ENCODE measurements around the gene LDLRAD4. TPM values are rescaled to one million over a fixed set of nuclear protein-coding genes. Genes with fewer than 3 reads are reported as not detected.
A peak's percentile ranks its signal among the peaks of the same experiment; 100 is the strongest.

LDLRAD4 gene
- total RNA-seq, 1 donor from 2014 or later = 20.4 TPM

DNA sequence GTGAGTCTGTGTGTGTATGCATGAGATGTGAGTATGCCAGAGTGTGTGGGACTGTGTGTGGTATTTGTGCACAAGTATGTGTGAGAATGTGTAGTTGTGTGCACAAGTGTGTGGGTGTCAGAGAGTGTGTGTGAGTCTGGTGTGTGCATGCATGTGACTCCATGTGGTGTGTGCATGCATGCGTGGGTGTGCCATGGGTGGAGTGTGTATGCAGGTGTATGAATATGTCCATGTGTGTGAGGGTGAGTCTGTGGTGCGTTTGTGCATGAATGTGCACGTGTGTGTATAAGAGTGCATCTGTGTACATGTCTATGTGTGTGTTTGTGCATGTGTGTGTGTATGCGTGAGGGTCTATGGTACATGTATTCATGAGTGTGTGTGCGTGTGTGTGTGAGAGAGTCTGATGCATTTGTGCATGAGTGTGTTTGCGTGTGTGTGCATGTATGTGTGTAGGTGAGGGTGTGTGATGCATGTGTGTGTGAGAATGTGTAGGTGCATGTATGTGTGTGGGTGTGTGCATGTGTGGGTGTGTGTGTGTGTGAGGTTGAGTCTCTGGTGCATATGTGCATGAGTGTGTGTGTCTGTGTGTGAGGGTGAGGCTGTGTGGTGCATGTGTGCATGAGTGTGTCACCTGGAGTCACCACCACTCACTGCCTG lies 226.8 kb downstream of the LDLRAD4 start:
- Mint-ChIP-seq H3K27ac (ENCODE audit: unreplicated experiment) (no peak overlapping the region), H3K36me3 (ENCODE audit: unreplicated experiment) (no peaks in the 10 kb centered on the region), H3K4me1 (ENCODE audit: unreplicated experiment) (peaks cover 36% of the 10 kb centered on the region), H3K9me3 (ENCODE audit: unreplicated experiment) (no peaks in the 10 kb centered on the region), H3K4me3 (ENCODE audit: unreplicated experiment) (no peak overlapping the region), H3K27me3 (ENCODE audit: unreplicated experiment) (peaks cover 5% of the 10 kb centered on the region)
- TF ChIP-seq, protein P1, sequence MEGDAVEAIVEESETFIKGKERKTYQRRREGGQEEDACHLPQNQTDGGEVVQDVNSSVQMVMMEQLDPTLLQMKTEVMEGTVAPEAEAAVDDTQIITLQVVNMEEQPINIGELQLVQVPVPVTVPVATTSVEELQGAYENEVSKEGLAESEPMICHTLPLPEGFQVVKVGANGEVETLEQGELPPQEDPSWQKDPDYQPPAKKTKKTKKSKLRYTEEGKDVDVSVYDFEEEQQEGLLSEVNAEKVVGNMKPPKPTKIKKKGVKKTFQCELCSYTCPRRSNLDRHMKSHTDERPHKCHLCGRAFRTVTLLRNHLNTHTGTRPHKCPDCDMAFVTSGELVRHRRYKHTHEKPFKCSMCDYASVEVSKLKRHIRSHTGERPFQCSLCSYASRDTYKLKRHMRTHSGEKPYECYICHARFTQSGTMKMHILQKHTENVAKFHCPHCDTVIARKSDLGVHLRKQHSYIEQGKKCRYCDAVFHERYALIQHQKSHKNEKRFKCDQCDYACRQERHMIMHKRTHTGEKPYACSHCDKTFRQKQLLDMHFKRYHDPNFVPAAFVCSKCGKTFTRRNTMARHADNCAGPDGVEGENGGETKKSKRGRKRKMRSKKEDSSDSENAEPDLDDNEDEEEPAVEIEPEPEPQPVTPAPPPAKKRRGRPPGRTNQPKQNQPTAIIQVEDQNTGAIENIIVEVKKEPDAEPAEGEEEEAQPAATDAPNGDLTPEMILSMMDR (IDR thresholded peaks at IDR 0.05) = no peak
- no peak for DNase-seq (ENCODE audit: extremely low spot score, unreplicated experiment)

DNA sequence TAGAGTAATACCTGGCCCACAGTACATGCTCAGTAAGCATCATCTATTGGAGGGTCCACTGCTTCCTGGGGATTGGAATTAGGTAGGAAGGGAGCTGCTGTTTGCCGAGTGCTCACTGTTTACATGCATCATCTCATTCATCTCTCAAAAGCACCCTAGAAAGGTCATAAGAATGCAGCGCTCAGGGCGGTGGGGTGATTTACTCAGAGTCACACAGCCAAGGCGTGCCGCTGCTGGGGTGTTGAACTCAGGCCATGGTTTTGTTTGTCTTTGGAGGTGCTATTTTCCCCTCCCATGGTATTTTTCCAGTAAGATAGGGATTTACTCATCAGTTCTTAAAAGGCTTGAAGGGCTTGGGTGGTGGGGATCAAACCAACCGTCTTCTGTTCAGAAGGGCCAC lies 227.5 kb downstream of the LDLRAD4 start:
- Mint-ChIP-seq H3K27me3 (ENCODE audit: unreplicated experiment) (peaks cover 5% of the 10 kb centered on the region), H3K9me3 (ENCODE audit: unreplicated experiment) (no peaks in the 10 kb centered on the region), H3K36me3 (ENCODE audit: unreplicated experiment) (no peaks in the 10 kb centered on the region), H3K4me3 (ENCODE audit: unreplicated experiment) (no peak overlapping the region), H3K27ac (ENCODE audit: unreplicated experiment) (no peak overlapping the region), H3K4me1 (ENCODE audit: unreplicated experiment) (peaks cover 40% of the 10 kb centered on the region)
- DNase-seq (ENCODE audit: extremely low spot score, unreplicated experiment) = no peak
- TF ChIP-seq, protein P1 (IDR thresholded peaks at IDR 0.05) = no peak

DNA sequence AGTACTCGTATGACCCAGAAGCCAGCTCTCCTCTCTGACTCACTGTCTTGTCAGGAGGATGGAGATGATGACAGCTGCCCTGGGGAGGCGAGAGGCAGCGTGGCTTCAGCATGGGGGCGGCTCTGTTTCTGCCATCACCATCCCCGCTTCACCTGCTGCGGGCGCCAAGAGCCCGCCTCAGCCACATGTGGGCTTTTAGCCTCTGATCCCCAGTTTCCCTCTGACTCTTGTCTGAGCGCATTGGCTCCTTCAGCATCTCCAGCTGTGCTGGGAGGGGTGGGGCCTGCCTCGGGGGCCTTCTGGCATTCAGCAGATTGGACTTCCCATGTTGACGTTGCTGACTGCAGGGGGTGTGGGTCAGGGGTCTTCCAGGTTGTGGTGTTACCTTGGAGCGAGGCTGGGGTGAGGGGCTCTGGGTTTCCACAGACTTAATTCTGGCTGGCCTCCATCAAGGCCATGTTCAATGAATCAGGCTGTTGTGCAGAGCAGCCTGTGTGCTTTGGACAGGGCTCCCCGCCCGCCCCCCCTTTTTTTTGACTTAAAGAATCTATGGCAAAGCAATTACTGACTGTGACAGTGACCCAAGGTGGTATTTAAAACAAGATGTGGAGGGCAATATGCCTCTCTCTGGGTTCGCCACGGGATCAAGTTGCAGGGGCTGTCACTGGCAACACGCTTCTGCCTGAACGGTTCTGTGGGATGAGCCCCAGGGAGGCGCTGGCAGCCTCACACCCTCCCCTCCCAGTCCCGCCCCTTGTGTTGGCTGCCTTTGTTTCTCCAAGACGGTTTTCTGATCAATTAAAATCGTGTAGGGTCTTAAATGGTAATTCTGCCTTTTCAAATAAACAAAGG lies 228.3 kb downstream of the LDLRAD4 start:
- TF ChIP-seq, protein P1 (IDR thresholded peaks at IDR 0.05) = no peak
- peak overlapping the region; percentile 56 for H3K4me3 Mint-ChIP-seq (ENCODE audit: unreplicated experiment)
- peaks cover 43% of the 10 kb centered on the region for H3K4me1 Mint-ChIP-seq (ENCODE audit: unreplicated experiment)
- H3K27ac Mint-ChIP-seq (ENCODE audit: unreplicated experiment) = peak overlapping the region; percentile 91
- no peaks in the 10 kb centered on the region for H3K36me3 Mint-ChIP-seq (ENCODE audit: unreplicated experiment)
- H3K9me3 Mint-ChIP-seq (ENCODE audit: unreplicated experiment) = no peaks in the 10 kb centered on the region
- peaks cover 5% of the 10 kb centered on the region for H3K27me3 Mint-ChIP-seq (ENCODE audit: unreplicated experiment)
- DNase-seq (ENCODE audit: extremely low spot score, unreplicated experiment) = no peak

DNA sequence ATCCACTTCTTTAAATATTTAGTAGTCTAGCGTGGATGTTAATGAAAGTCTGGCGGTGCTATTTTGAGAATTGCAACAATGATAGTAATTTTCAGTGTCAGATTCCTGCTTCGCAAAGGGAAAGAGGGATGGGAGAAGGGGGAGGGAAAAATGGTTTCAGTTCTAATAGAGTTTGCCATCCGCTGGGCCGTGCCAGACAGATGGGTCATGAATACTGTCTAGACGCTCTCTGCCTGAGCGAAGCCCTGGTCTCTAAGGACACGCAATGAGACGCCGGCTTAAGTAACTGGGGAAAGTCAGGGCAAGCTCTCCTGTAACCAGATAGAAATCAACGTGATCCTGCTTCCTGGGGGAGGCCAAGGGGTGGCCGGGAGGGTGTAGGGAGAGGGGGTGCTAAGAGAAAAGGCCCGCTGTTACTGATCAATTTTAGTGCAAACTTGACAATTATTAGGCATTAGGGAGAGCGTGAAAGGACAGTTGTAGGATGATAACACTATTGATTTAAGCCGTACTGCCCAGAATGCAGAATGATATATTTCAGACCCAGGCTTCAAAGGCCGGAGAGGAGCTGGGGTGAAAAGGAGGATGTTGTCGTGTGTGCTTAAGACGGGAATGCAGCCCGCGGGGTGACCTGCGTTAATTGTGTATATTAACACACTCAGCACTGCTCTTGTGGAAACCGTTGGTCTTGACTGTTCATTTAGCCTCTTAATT lies 229.2 kb downstream of the LDLRAD4 start:
- TF ChIP-seq, protein P1 (IDR thresholded peaks at IDR 0.05) = no peak
- peak overlapping the region; percentile 56 for H3K4me3 Mint-ChIP-seq (ENCODE audit: unreplicated experiment)
- H3K27ac Mint-ChIP-seq (ENCODE audit: unreplicated experiment) = peak overlapping the region; percentile 91
- no peaks in the 10 kb centered on the region for H3K36me3 Mint-ChIP-seq (ENCODE audit: unreplicated experiment)
- no peaks in the 10 kb centered on the region for H3K9me3 Mint-ChIP-seq (ENCODE audit: unreplicated experiment)
- no peak for DNase-seq (ENCODE audit: extremely low spot score, unreplicated experiment)
- peaks cover 52% of the 10 kb centered on the region for H3K4me1 Mint-ChIP-seq (ENCODE audit: unreplicated experiment)
- peaks cover 5% of the 10 kb centered on the region for H3K27me3 Mint-ChIP-seq (ENCODE audit: unreplicated experiment)
